GOT3 (cell line): ENCODE results near the gene DISC1.
"Not testable (repeated sequence)": the region's sequence is repeated elsewhere in the genome, so short reads cannot be mapped to it uniquely, and the experiment has no call there.

Experiments used
- DNase-seq: peaks from one replicate; lab custom pipeline; 2025; ENCODE audit warnings: mixed read lengths; lab: John Stamatoyannopoulos, UW

DISC1 gene

GRCh38 chr1:231959225-231959884 lies 332.8 kb downstream of the DISC1 start:
- no peak for DNase-seq

- DNase-seq, result not testable (repeated sequence)
Measured at GRCh38 chr1:231961801-231962200, 335.2 kb downstream of the DISC1 start.

GRCh38 chr1:231962636-231963035 lies 336.0 kb downstream of the DISC1 start:
- DNase-seq, result no peak

- no peak for DNase-seq
Measured at GRCh38 chr1:231964241-231964640, 337.7 kb downstream of the DISC1 start.

DNA sequence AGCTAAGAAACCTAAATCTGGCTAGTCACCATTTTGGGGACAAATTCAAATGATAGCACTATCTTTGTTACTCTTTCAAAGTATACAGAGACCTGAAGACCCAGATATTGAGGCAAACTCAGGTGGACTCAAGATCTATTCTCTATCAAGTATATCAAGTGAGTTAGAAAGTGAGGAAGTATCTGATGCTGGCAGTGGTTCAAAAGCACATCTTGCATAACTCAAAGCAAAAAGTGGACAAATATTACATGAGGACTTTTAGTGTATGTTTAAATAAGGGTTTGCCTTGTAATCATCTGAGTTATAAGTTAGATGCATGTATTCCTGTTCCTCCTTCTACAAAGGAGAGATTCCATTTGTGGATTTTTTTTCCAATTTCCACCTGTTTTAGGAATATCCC lies 338.4 kb downstream of the DISC1 start:
- no peak for DNase-seq

- DNase-seq, result no peak
Measured at GRCh38 chr1:231965615-231966014, 339.0 kb downstream of the DISC1 start.

DNA sequence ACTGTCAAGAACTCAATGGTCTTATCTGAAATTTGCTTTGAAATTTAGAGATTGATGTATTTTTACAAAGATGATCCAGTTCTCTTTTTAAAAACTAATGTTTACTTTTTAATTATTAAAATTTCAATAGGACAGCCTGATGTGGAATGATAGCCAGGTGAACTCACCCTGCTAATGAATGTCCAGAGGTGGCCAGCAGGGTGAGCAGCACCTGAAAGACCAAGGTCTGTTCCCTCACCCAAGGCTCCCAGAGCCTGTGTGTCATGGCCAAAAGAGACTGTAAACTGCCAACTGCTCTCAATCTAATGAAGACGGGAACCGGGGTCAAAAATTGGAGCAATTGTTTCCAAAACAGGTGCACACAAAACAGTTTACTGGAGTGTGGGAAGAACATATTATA lies 340.4 kb downstream of the DISC1 start:
- DNase-seq, result no peak

- DNase-seq, result no peak
Measured at GRCh38 chr1:231969076-231969475, 342.5 kb downstream of the DISC1 start.

DNA sequence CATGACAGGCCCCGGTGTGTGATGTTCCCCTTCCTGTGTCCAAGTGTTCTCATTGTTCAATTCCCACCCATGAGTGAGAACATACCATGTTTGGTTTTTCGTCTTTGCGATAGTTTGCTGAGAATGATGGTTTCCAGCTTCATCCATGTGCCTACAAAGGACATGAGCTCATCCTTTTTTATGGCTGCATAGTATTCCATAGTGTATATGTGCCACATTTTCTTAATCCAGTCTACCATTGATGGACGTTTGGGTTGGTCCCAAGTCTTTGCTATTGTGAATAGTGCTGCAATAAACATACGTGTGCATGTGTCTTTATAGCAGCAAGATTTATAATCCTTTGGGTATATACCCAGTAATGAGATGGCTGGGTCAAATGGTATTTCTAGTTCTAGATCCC lies 343.2 kb downstream of the DISC1 start:
- DNase-seq, result not testable (repeated sequence)

DNA sequence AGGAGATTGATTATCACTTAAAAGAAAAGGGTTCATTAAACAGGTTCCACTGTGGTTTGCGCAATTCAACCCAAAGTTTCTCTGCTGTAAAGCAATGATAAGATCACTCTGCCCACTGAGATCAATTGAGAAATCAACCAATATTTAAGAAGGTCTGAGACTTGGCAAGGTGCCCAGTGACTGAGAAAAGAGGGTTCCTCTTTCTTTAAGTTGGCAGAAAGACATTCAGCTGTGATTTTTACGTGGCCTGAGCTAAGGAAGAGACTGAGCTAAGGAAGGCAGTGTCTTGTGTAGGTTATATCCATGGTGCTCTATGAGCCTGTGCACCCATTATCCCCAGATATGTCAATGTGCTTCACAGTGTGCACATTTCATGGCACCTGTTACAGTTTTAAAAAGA lies 344.1 kb downstream of the DISC1 start:
- no peak for DNase-seq

DNA sequence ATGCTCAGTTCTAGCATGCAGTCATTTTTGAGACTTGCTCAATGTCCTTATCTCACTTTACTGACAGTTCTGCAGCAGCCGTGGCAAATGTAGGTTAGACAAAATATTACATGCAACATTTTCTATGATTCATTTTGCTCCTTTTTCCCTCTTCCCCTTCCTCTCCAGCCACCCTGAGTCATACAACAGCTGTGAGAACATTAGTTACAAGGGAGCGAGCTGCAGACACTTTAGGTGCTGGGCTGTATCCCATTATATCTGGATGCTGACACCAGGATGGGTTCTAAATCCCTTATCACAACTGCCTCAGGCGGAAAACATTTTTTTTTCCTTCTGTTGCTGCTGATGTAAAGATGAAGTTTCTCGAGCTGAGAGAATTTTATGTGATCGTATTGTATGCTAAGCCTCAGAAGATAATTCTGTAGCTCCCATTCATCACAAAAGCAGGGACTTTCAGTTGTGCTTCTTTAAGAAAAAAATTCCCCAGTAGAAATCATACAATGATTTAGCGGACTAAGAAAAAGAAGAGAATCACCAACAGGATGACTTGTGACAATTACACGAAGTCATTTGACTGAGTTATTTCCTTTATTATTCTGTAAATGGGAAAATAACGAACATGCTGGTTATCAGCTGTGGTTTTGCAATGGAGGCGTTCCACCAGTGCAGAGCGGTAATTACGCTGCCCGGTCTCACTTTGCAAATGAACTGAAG lies 345.0 kb downstream of the DISC1 start:
- DNase-seq, result no peak

- no peak for DNase-seq
Measured at GRCh38 chr1:231972111-231972445, 345.5 kb downstream of the DISC1 start.

DNA sequence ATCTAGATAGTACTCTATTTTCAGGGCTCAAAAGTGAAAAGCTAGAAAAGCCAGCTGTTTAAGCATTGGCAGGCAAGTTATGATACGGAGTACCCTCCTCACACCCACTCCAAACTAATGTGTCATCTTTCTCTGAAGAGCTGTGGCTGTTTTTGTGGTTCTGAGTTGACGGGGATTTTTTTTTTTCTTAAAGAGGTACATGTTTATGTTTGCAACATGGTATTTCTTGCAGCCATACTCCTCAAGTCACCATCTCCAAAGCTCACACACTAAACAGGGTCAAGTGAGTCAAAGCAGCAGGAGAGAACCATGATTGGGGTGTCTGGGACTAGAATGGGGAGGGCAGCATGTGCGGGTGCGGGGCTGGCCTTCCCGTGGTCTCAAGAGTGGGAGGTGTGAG lies 347.2 kb downstream of the DISC1 start:
- DNase-seq, result no peak

DNA sequence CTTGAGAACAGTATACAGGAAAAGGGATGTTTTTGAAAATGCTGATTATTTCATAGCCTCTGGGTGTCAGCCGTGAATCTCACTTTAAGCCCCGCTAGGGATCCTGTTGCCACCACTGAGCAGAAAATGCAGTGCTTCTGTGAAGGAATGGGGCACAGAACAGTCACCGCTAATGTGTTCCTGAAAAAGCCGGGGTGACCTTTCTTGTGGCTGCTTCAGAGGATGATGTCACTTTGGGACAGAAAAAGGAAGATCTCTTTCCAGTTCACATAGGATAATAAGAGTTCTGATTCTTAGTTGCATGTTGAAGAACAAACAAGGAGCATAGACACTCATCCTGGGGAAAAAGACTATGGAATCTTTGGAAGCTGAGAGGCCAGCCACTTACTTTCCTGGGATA lies 349.6 kb downstream of the DISC1 start:
- no peak for DNase-seq

GRCh38 chr1:231981675-231982074 lies 355.1 kb downstream of the DISC1 start:
- no peak for DNase-seq

- no peak for DNase-seq
Measured at GRCh38 chr1:231982871-231983587, 356.4 kb downstream of the DISC1 start.

DNA sequence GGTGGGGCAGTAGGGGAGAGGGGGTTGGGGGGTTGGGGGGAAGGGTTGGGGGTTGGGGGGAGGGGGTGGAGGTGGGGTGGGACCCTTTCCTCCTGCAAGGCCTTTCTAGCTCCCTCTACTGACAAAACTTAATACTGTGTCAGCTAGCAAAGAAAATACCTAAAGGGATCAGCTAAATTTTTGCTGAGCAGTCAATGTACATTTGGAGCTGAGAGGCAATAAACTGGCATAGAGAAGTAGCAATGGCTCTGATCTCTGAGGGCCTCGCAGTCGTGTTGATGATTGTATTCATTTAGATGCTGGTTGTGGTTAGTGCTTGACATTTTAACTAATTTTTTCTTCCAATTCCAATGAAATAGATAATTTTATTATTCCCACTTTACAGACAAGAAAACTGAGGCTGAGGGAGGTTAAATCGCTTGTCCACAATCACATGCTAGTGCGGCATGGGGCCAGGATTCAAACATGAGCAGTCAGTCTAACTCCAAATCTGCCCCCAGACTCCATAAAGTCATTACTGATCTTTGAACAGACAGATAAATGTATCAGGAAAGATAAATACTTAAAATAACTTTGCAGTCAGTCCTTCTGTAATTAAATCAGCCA lies 357.1 kb downstream of the DISC1 start:
- DNase-seq, result no peak

- DNase-seq, result no peak
Measured at GRCh38 chr1:231985296-231986023, 358.9 kb downstream of the DISC1 start.

DNA sequence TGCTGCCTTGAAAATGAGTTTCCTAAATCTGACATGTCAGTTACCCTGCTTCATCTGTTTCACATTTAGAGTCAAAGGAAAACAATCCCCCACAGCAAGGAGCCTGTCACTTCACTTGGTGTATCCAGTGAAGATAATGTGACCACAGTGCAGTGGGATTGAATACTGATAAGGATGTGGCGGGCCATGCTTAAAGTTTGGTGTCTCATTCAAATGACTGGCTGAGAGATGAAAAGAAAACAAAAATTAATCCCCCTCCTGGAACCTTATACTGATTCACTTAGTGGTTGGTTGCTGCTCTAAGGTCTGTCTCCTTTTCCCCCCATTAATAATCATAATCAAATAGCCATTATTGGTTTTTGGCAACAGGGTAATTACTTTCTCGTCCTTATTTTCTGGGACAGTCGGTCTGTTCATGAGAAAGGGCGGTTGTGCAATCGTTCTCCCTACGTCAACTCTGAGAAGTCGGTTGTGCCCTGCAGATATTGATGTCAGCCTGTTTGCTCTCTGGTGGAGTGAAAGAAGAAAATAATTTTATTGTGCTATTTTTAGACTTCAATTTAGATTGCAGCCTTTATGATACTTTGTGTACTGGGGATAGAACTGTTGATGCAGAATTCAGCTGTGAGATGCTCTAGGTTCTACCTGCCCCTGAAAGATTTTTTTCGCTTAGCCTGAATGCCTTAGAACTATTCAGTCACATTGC lies 360.2 kb downstream of the DISC1 start:
- DNase-seq, result no peak

- DNase-seq, result no peak
Measured at GRCh38 chr1:231990388-231990787, 363.8 kb downstream of the DISC1 start.

GRCh38 chr1:231991231-231991630 lies 364.6 kb downstream of the DISC1 start:
- DNase-seq, result no peak
